GM18499 (cell line): Measurements from ENCODE around the gene NFE2L1.
"Not testable (repeated sequence)": the region's sequence is repeated elsewhere in the genome, so short reads cannot be mapped to it uniquely, and the experiment has no call there.

Experiments
- ATAC-seq: cut with Tn5 transposase; IDR thresholded peaks from one replicate; pipeline ENCODE4 v1.9.1; 2021; ENCODE audit warnings: moderate number of reproducible peaks; ENCODE audit not compliant: insufficient read depth, unreplicated experiment

The NFE2L1 gene

GRCh38 chr17:48022901-48023300 lies 25.3 kb upstream of the NFE2L1 start:
- ATAC-seq: no peak

DNA sequence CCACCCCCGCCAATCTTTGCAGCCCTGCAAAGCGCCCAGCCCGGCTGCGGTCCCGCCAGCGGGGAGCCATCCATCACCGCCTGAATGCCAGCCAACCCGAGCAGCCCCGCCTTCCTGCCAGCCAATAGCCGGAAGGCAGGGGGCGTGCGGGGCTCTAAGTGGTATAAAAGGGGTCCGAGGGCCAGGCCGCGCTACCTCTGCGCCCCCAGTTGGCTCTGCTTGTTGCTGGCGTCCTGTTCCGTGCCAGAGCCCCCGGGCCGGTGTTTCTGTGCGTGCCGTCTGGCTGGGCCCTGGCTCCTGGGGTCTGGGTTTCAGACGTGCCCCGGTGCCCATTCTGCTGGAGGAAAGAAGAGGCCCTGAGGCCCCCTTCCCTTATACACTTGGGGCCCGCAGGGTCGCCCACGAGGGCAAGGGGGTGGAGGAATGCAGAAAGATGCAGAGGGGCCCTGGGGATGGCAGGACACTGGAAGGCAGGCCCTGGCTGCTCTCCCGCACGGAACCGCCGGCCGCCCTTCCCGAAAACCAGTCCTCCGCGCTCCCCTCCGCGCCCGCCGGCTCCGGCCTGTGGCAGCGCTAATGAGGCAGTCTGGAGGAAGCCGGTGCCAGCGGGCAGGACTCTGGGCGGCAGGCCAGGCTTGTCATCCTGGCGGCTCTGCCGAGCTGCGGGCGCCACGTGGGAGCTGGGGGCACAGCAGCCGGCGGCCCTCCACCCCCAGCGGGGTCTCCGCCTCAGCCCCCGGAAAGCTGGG lies 24.6 kb upstream of the NFE2L1 start:
- ATAC-seq: no peak

GRCh38 chr17:48024149-48025039 lies 23.8 kb upstream of the NFE2L1 start:
- no peak for ATAC-seq

DNA sequence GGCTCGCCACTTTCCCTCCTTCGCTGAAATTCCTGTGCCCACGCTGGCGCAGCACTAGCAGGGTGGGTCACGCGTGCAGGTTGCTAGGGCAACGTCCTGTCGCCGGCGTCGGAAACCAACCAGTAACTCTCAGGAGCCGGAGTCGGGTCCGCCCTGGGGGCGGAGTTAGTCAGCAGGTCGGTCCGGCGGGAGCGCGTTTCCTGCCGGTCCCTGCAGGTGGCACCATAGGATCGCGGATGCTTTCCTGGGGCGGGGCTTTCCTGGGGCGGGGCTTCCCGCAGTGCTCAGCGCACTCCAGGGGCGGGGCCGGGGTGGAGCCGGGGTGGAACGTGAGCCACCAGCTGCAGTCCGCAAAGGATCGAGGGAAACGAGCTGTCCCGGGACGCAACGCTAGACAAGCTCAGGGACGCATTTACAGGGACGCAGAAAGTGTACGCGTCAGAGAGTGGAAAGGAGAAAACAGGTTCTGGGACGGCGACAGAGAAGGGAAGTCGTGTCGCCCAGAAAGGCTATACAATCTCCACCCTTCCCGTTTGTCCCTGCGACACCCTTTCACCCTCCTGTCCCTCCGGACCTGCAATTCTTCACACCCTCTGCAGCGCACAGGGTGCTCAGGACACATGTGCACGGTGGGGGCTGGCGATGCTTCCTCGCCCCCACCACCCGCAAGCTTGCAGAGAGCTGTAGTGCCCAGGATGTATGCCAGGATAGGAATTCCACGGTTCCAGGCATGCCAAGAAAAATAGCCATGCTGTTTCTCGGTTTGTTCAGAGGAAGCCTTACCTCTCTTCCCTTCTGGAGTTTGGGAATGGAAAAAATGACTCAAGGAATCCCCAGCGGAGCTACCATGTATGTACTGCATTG lies 22.9 kb upstream of the NFE2L1 start:
- ATAC-seq: peak; percentile 64

- no peak for ATAC-seq
Measured at GRCh38 chr17:48025904-48026501, 22.2 kb upstream of the NFE2L1 start.

- ATAC-seq: no peak
Measured at GRCh38 chr17:48026502-48027321, 21.4 kb upstream of the NFE2L1 start.

GRCh38 chr17:48027322-48027981 lies 20.7 kb upstream of the NFE2L1 start:
- no peak for ATAC-seq

DNA sequence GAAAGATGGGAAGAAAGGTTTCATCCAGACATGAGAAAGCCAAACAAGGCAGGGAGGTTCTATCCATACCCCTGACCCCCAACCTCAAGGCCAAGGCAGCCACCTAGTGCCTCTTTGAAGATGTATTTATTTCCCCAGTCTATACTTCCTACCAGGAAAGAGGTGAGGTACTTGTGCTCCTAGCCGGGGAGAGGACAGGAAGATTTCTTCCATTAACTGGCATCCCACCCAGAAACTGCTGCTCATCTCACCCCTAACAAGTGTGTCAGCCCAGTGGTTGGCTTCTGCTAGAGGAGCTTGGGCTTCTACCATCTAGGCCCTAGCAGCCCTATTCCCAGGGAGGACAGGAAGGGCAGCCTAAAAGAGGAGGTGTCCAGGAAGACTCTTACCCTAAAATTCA lies 19.4 kb upstream of the NFE2L1 start:
- no peak for ATAC-seq

DNA sequence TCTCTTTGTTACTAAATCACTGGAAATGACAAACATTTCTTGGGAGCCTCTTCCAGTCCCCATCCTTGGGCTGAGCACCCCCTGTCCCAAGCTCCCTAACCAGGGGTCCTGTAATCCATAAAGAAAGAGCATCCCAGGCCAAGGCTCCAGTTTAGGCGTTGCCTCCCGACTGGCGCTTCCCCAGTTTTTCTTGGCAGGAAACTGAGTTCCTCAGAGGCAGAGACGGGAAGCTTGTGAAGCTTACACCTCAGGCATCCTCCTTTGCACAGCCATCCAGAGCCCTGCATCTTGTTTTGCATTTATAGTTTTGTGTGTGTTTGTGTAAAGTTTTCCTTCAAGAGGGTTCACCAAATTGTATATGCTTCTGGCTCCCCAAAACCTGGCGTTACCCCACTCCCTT lies 17.6 kb upstream of the NFE2L1 start:
- ATAC-seq: no peak

DNA sequence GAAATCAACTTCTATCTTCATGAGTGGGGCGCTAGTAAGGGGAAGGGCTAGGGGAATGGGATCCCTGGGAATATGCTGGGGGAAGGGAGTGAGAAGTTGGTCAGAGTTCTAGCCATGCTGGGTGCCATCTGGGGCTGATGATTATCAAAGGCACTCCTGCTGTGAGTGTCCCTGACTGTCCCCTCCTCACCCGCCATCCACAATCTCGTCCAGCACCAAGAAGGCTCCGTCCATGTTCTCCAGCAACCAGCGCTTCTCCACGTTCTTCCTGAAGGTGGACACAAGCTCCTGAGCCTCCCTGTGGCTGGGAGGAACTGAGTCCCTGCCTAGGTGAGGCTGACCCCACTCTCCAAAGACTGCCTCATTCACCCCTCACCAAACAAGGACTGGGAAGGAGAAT lies 16.2 kb upstream of the NFE2L1 start:
- ATAC-seq: no peak

DNA sequence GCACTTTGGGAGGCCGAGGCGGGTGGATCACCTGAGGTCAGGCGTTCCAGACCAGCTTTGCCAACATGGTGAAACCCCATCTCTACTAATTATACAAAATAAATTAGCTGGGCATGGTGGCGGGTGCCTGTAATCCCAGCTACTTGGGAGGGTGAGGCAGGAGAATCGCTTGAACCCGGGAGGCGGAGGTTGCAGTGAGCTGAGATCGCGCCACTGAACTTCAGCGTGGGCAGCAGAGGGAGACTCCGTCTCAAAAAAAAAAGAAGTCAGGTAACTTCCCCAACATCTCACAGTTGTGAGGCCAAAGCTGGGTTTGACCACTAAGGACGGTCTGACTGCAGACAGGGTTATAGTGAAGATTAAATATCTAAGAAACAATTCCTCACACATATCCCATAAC lies 13.4 kb upstream of the NFE2L1 start:
- not testable (repeated sequence) for ATAC-seq

GRCh38 chr17:48036693-48037035 lies 11.5 kb upstream of the NFE2L1 start:
- ATAC-seq: no peak

DNA sequence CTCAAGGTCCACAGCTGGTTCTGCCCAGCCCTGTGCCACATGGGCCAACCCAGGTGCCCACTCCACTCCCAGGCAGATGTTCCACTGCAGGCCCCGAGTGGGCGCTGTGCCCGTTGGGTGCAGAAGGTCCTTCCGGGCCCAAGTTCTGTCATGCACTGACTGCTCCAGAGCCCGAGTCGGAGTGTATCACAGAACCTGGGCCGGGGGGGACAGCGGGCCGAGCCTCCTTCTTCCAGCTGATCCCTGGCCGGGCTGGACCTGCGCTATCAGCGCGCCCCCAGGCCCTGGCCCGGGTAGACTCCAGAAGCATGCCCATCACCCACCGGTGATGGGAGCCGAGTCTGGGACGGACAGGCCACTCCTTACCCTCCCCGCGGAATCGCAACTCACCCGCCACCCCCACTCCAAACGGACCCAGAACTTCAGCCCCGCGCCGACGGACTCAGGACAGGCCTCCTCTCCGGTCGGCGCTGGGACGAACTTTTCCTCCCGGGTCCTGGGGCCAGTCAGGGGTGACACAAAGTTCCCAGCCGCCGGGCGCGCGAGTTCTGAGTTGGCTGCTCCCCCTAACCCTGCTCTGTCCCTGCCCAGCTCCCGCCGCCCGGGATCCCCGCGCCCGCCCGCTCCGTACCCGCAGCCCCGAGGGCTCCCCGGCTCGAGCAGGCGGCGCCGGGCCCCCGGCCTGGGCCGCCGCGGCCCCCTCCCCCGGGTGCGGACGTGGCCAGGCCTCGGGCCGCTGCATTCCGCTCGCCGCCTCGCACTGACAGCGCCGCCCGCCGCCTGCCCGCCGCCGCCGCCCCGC lies 10.9 kb upstream of the NFE2L1 start, which contains the start of gene COPZ2:
TSS of gene COPZ2 (minus strand) at position 762 of the 802 bp plus-strand sequence. CDS start at position 742, 20 bp downstream.
- no peak for ATAC-seq

DNA sequence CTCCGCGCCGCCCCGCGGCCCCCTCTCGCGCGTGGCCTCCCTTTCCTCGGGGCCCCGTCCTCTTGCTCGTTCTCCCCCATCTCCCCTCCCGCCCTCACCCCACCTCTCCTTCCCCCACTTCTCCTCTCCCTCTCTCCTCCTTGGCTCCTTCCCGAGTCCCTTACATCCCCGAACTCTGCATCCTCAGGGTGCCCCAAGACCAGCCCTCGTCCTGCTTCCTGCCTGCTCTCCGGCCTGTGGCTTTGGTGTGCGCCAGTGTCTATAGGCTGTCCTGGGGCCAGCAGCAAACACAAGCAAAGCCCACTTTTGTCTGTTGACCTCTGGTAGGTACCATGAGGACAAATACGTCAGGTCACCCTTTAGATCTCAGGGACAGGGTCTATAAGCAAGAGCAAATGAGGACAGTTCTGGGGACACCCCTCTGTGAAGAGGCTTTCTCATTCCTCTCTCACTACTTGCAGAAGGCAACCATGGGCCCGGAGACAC lies 10.3 kb upstream of the NFE2L1 start:
- no peak for ATAC-seq

DNA sequence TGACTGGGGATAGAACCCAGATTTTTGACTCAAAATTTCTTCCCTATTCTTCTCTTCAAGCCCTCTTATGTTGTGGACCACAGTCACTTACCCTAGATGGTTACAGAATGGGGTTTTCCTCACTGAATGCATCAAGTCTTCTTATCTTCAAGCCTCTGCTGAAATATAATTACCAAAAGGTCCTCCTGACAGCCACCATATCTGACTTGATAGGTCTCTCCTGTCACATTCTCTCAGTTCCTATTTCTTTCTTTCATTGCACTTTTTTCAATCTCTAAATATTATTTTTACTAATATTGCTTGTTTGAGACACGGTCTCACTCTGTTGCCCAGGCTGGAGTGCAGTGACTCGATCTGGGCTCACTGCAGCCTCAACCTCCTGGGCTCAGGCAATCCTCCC lies 9.5 kb upstream of the NFE2L1 start:
- no peak for ATAC-seq

GRCh38 chr17:48043176-48043575 lies 5.0 kb upstream of the NFE2L1 start:
- no peak for ATAC-seq

- ATAC-seq: no peak
Measured at GRCh38 chr17:48044851-48045250, 3.3 kb upstream of the NFE2L1 start.
